A673 (cell line): Measurements from ENCODE around the gene RSPRY1. TPM values are rescaled to one million over a fixed set of nuclear protein-coding genes. Genes with fewer than 3 reads are reported as not detected.

ENCODE experiments used
- BruUV-seq: library from RNA; stranded (reverse); fragments of 400-500 nt; replicated peaks from 2 replicates; lab custom pipeline; 2021; lab: Mats Ljungman, UMichigan
- CTCF ChIA-PET: fragments of 300-600 bp; sonication (Branson Sonifier 250); formaldehyde crosslinking; loops from one replicate; lab custom pipeline; 2022; ENCODE audit warnings: antibody characterized with exemption; lab: Charles Lee
- POLR2A ChIA-PET: fragments of 300-600 bp; sonication (Branson Sonifier 250); formaldehyde crosslinking; loops from one replicate; lab custom pipeline; 2022; ENCODE audit warnings: antibody characterized with exemption; ENCODE audit not compliant: low non-redundant PET; lab: Charles Lee
- DNase-seq: peaks from one replicate; pipeline ENCODE4 v3.0.0-alpha.2; 2015; ENCODE audit warnings: low spot score
- H3K27ac ChIP-seq: fragments of 200-600 bp; sonication (generic); 2 replicates; pipeline ENCODE4 v1.5.1; 2016; ENCODE audit warnings: mixed run types, low read depth, mild to moderate bottlenecking, mixed read lengths, antibody characterized with exemption, low read length; ENCODE audit not compliant: poor library complexity, severe bottlenecking
- H3K27me3 ChIP-seq: fragments of 200-600 bp; sonication (generic); replicated peaks from 2 replicates; pipeline ENCODE4 v1.6.1; 2017; ENCODE audit warnings: mixed run types, low read depth, mild to moderate bottlenecking, mixed read lengths, antibody characterized with exemption, low read length; ENCODE audit not compliant: insufficient read depth, poor library complexity
- H3K36me3 ChIP-seq: fragments of 200-600 bp; sonication (generic); 2 replicates; pipeline ENCODE4 v1.6.1; 2016; ENCODE audit warnings: mixed run types, mild to moderate bottlenecking, mixed read lengths, antibody characterized with exemption, low read length; ENCODE audit not compliant: insufficient read depth, poor library complexity, severe bottlenecking
- H3K4me1 ChIP-seq: fragments of 200-600 bp; sonication (generic); 2 replicates; pipeline ENCODE4 v1.6.1; 2017; ENCODE audit warnings: mixed run types, mild to moderate bottlenecking, mixed read lengths, antibody characterized with exemption, low read length; ENCODE audit not compliant: insufficient read depth, poor library complexity, severe bottlenecking
- H3K4me3 ChIP-seq: fragments of 200-600 bp; sonication (generic); 2 replicates; pipeline ENCODE4 v1.5.1; 2016; ENCODE audit warnings: low read depth, mixed run types, mild to moderate bottlenecking, mixed read lengths, low read length; ENCODE audit not compliant: poor library complexity, severe bottlenecking
- H3K9me3 ChIP-seq: fragments of 200-600 bp; sonication (generic); 2 replicates; pipeline ENCODE4 v1.6.1; 2016; ENCODE audit warnings: mixed run types, low read depth, mild to moderate bottlenecking, mixed read lengths, antibody characterized with exemption, low read length; ENCODE audit not compliant: poor library complexity, severe bottlenecking
- CTCF ChIP-seq: fragments of 300-800, 200-600 bp; sonication (generic); conservative IDR thresholded peaks from 2 replicates; pipeline ENCODE4 v1.5.1; 2017; ENCODE audit warnings: low read depth, mild to moderate bottlenecking, antibody characterized with exemption, low read length, moderate library complexity, mixed read lengths
- EZH2 ChIP-seq: fragments of 200-600 bp; sonication (generic); IDR thresholded peaks from 2 replicates; pipeline ENCODE4 v1.6.1; 2017; ENCODE audit warnings: borderline replicate concordance, low read depth, mild to moderate bottlenecking, mixed read lengths, antibody characterized with exemption, low read length; ENCODE audit not compliant: poor library complexity, severe bottlenecking
- intact Hi-C: fragments of 100-400 bp; cut with micrococcal nuclease; formaldehyde crosslinking; loops from one replicate; pipeline ENCODE4 v1.10.0; 2022; ENCODE audit not compliant: unreplicated experiment
- total RNA-seq: library from RNA; stranded (reverse); gene quantifications from 2 replicates; pipeline ENCODE4 v1.2.3, GENCODE V29; 2021

RSPRY1 gene
- total RNA-seq, 1 experiment from 2014 or later = 45.6 TPM

GRCh38 chr16:57172721-57173290, 13.3 kb upstream of the RSPRY1 start:
- Histone ChIP-seq H3K4me3 (no peak overlapping the region), H3K36me3 (peaks cover 39% of the 10 kb centered on the region), H3K27me3 (no peaks in the 10 kb centered on the region), H3K4me1 (no peaks in the 10 kb centered on the region), H3K9me3 (no peaks in the 10 kb centered on the region), H3K27ac (no peak overlapping the region)
- POLR2A ChIA-PET = no interaction called here
- TF ChIP-seq EZH2 (no peak), CTCF (no peak)
- CTCF ChIA-PET = no interaction called here
- intact Hi-C loops = no loop called here
- no TSS peak for BruUV-seq
- no peak for DNase-seq

DNA sequence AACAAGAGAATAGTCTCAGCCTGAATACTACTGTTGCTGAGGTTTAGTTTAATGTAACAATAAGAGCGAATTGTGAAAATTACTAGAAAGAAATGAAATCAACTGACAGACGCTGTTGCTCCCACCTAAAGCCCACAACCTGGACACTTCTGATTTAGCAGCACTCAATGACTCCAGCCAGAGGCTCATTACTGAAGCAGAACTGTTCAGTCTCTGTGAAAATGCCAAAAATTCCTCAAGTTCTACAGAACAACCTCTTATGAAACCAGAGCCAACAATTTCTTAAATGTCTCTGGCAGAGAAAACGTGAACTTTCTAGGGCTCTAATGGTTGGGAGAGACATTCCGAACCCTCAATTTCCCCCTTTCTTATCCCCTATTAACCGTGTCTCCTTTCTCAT, 10.2 kb upstream of the RSPRY1 start:
- intact Hi-C loops = no loop called here
- no peaks in the 10 kb centered on the region for H3K27me3 ChIP-seq
- POLR2A ChIA-PET = no interaction called here
- no peaks in the 10 kb centered on the region for H3K9me3 ChIP-seq
- no peak for TF ChIP-seq CTCF
- no peak for TF ChIP-seq EZH2
- no peak overlapping the region for H3K27ac ChIP-seq
- DNase-seq = no peak
- H3K36me3 ChIP-seq = peaks cover 24% of the 10 kb centered on the region
- no peak overlapping the region for H3K4me3 ChIP-seq
- peaks cover 14% of the 10 kb centered on the region for H3K4me1 ChIP-seq
- CTCF ChIA-PET = interaction anchor here (0.6 kb wide), 1 partner anchor 216 kb away, joined by 5 read pairs; no protein-coding TSS in a partner anchor
- no TSS peak for BruUV-seq

- Histone ChIP-seq H3K4me1 (peaks cover 14% of the 10 kb centered on the region), H3K27ac (peak overlapping the region; percentile 47), H3K4me3 (no peak overlapping the region), H3K9me3 (no peaks in the 10 kb centered on the region), H3K27me3 (no peaks in the 10 kb centered on the region), H3K36me3 (peaks cover 1% of the 10 kb centered on the region)
- TF ChIP-seq CTCF (no peak), EZH2 (no peak)
- no TSS peak for BruUV-seq
- intact Hi-C loops = no loop called here
- peak; percentile 35 for DNase-seq
- ChIA-PET POLR2A (no interaction called here), CTCF (no interaction called here)
These were observed 7.9 kb upstream of the RSPRY1 start for GRCh38 chr16:57178196-57178595.
